ENCODE measurements around the gene OAF. TPM values are rescaled to one million over a fixed set of nuclear protein-coding genes. Genes with fewer than 3 reads are reported as not detected.

OAF gene
- total and polyA plus RNA-seq, 2 of the 8 experiments (the other 6 are each of a cell fraction or from before 2014, with no cell fraction given), result 1.3 to 1.5 TPM

GRCh38 chr11:120214581-120214980, 3.7 kb downstream of the OAF start (continued):
- TF ChIP-seq EZH2 (IDR thresholded peaks at IDR 0.05; ENCODE audit: low read depth, low read length, severe bottlenecking), result no peak

All from H1 (cell line).